Activated CD8-positive, alpha-beta T cell treated with anti-CD3 and anti-CD28 coated beads for 36 hours (primary cell): Measurements from ENCODE around the gene ECPAS. TPM values are rescaled to one million over a fixed set of nuclear protein-coding genes. Genes with fewer than 3 reads are reported as not detected.
A peak's percentile ranks its signal among the peaks of the same experiment; 100 is the strongest.

Source experiments
- ATAC-seq: fragments of 200-7000 bp; cut with Tn5 transposase; one replicate; pipeline ENCODE4 v1.10.0; 2021; ENCODE audit warnings: mild to moderate bottlenecking, moderate library complexity
- CTCF ChIA-PET: fragments of 350-600 bp; sonication (Branson Sonifier 250); formaldehyde crosslinking; loops from one replicate; lab custom pipeline; 2021; ENCODE audit warnings: antibody characterized with exemption; lab: Charles Lee
- POLR2A ChIA-PET: fragments of 350-600 bp; sonication (Branson Sonifier 250); formaldehyde crosslinking; loops from one replicate; lab custom pipeline; 2021; ENCODE audit warnings: antibody characterized with exemption; lab: Charles Lee
- DNase-seq: peaks from one replicate; pipeline ENCODE4 v3.0.0-alpha.2; 2020
- H3K27ac Mint-ChIP-seq: one replicate; pipeline ENCODE4 v1.8.0; 2021; ENCODE audit warnings: mild to moderate bottlenecking, mixed read lengths
- H3K27me3 Mint-ChIP-seq: one replicate; pipeline ENCODE4 v1.8.0; 2021; ENCODE audit warnings: mixed read lengths
- H3K36me3 Mint-ChIP-seq: one replicate; pipeline ENCODE4 v1.8.0; 2021; ENCODE audit warnings: low read depth, mixed read lengths
- H3K4me1 Mint-ChIP-seq: one replicate; pipeline ENCODE4 v1.8.0; 2021; ENCODE audit warnings: low read depth, mixed read lengths
- H3K4me3 Mint-ChIP-seq: one replicate; pipeline ENCODE4 v1.8.0; 2021; ENCODE audit warnings: mild to moderate bottlenecking, moderate library complexity, mixed read lengths
- H3K9me3 Mint-ChIP-seq: one replicate; pipeline ENCODE4 v1.8.0; 2021; ENCODE audit warnings: mixed read lengths
- intact Hi-C: fragments of 100-400 bp; cut with micrococcal nuclease; formaldehyde crosslinking; loops from one replicate; pipeline ENCODE4 v1.10.0; 2022
- total RNA-seq, 2 experiments: library from RNA; stranded (reverse); gene quantifications; one replicate each; pipeline ENCODE4 v1.2.3, GENCODE V29; 2021
- TF ChIP-seq, protein P1 (sequence below): fragments of 200-600 bp; IDR thresholded peaks from one replicate; pipeline ENCODE4 v1.8.0; 2022; ENCODE audit warnings: antibody characterized with exemption, mild to moderate bottlenecking

ECPAS gene, protein sequence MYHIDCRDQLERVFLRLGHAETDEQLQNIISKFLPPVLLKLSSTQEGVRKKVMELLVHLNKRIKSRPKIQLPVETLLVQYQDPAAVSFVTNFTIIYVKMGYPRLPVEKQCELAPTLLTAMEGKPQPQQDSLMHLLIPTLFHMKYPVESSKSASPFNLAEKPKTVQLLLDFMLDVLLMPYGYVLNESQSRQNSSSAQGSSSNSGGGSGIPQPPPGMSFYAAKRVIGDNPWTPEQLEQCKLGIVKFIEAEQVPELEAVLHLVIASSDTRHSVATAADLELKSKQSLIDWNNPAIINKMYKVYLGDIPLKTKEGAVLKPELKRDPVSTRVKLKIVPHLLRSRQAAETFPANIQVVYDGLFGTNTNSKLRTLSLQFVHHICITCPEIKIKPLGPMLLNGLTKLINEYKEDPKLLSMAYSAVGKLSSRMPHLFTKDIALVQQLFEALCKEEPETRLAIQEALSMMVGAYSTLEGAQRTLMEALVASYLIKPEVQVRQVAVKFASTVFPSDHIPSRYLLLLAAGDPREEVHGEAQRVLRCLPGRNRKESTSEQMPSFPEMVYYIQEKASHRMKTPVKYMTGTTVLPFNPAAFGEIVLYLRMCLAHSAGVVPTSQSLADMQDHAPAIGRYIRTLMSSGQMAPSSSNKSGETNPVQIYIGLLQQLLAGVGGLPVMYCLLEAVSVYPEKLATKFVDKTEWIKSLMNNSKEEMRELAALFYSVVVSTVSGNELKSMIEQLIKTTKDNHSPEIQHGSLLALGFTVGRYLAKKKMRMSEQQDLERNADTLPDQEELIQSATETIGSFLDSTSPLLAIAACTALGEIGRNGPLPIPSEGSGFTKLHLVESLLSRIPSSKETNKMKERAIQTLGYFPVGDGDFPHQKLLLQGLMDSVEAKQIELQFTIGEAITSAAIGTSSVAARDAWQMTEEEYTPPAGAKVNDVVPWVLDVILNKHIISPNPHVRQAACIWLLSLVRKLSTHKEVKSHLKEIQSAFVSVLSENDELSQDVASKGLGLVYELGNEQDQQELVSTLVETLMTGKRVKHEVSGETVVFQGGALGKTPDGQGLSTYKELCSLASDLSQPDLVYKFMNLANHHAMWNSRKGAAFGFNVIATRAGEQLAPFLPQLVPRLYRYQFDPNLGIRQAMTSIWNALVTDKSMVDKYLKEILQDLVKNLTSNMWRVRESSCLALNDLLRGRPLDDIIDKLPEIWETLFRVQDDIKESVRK (N-terminal part only)
- 10 to 100 TPM; 71.6 to 79.6 TPM for total RNA-seq

DNA sequence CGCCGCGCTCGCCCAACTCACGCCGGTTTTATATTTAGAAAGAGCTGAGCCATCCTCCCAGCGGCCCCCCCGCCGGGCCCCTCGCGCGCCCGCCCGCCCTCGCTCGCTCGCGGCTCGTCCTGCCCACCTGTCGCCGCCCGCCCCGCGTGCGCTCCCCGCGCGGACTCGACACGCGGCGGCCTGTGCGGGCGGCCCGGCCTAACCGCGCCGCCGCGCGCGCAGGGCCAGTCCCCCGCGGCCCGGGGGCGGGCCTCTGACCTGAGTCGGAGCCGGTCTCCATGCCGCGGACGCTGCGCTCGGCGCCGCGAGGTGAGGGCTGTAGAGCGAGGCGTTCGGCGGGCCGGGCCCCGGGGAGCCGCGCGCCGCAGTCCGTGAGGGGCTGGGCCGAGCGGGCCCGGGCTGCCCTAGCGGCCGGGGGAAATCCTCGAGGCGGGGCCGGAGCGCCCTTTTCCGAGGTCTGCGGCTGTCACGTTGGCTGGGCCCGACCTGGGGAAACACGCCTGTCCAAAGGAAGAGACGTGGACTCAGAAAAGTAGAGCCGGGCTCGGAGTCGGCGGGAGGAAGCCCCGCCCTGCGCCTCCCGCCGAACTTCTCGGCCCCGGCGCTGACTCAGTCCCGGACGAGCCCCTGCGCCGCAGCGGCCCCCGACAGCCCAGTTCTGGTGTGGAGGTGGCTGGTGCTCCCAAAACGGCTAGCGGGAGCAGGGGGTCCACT is at the start of gene ECPAS:
TSS of gene ECPAS (minus strand) at position 526 of the 714 bp plus-strand sequence. CDS start 11,465 bp downstream, outside the sequence.
- ChIA-PET POLR2A (interaction anchor here (1.0 to 1.5 kb wide), 3 partner anchors 59 to 454 kb away, joined by 3 to 5 read pairs (median 3); no protein-coding TSS in a partner anchor), CTCF (interaction anchor here (1.1 kb wide), 1 partner anchor 137 kb away, joined by 4 read pairs; no protein-coding TSS in a partner anchor)

DNA sequence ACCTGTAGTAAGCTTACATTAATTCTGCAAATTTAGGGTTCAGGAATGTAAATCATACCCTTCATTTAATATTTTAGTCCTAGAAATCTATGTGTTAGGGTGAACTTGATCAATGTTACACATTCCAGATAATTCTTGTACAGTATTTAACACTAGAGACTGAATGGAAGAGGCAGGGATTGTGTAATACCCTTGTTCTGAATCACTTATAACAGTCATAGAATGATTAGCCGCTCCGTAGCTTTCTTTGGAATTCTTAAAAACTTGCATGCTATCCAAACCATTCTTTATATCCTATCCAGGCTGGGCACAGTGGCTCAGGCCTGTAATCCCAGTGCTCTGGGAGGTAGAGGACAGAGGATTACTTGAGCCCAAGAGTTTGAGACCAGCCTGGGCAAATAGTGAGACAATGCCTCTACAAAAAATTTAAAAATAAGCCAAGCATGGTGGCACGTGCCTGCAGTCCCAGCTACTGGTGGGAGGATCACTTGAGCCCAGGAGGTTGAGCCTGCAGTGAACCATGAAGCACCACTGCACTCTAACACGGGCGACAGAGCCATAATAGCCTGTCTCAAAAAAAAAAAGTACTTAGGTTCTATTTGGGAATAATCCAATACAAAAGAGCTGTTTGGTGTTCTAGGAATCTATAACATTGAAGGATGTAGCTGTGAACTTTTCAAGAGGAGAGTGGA is 49.1 kb upstream of the ECPAS start:
- Mint-ChIP-seq H3K9me3 (peaks cover 15% of the 10 kb centered on the region), H3K27ac (no peak overlapping the region), H3K36me3 (peaks cover 46% of the 10 kb centered on the region), H3K4me3 (no peak overlapping the region), H3K4me1 (no peaks in the 10 kb centered on the region), H3K27me3 (no peaks in the 10 kb centered on the region)
- intact Hi-C loops, result no loop called here
- POLR2A ChIA-PET, result interaction anchor here (0.7 kb wide), 1 partner anchor 444 kb away, joined by 3 read pairs; no protein-coding TSS in a partner anchor
- CTCF ChIA-PET, result no interaction called here
- DNase-seq (no peak), ATAC-seq (no peak)
- TF ChIP-seq, protein P1, sequence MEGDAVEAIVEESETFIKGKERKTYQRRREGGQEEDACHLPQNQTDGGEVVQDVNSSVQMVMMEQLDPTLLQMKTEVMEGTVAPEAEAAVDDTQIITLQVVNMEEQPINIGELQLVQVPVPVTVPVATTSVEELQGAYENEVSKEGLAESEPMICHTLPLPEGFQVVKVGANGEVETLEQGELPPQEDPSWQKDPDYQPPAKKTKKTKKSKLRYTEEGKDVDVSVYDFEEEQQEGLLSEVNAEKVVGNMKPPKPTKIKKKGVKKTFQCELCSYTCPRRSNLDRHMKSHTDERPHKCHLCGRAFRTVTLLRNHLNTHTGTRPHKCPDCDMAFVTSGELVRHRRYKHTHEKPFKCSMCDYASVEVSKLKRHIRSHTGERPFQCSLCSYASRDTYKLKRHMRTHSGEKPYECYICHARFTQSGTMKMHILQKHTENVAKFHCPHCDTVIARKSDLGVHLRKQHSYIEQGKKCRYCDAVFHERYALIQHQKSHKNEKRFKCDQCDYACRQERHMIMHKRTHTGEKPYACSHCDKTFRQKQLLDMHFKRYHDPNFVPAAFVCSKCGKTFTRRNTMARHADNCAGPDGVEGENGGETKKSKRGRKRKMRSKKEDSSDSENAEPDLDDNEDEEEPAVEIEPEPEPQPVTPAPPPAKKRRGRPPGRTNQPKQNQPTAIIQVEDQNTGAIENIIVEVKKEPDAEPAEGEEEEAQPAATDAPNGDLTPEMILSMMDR, result no peak

More for the DNA sequence above, at the start of gene ECPAS:
- Mint-ChIP-seq H3K4me1 (peaks cover 28% of the 10 kb centered on the region), H3K27me3 (no peaks in the 10 kb centered on the region), H3K27ac (peak within 1 kb of the TSS; percentile 71), H3K4me3 (peak within 1 kb of the TSS; percentile 70), H3K9me3 (no peaks in the 10 kb centered on the region), H3K36me3 (peaks cover 15% of the 10 kb centered on the region)
- intact Hi-C loops, result no loop called here
- DNase-seq (peak; percentile 79), ATAC-seq (peak; percentile 79)
- TF ChIP-seq, protein P1, result no peak

DNA sequence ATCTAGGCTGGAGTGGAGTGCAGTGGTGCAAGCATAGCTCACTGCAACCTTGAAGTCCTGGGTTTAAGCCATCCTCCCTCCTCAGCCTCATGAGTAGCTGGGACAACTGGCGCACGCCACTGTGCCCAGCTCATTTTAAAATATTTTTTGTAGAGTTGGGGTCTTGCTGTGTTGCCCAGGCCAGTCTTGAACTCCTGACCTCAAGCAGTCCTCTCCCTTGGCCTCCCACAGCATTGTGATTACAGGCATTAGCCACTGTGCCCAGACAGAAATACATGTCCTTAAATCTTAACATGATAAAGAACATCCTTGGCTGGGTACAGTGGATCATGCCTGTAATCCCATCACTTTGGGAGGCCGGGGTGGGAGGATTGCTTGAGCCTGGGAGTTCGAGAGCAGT is 47.5 kb upstream of the ECPAS start:
- Mint-ChIP-seq H3K9me3 (peaks cover 13% of the 10 kb centered on the region), H3K36me3 (peaks cover 37% of the 10 kb centered on the region), H3K4me1 (peaks cover 2% of the 10 kb centered on the region), H3K27ac (no peak overlapping the region), H3K27me3 (no peaks in the 10 kb centered on the region), H3K4me3 (no peak overlapping the region)
- ChIA-PET POLR2A (interaction anchor here (0.7 kb wide), 1 partner anchor 546 kb away, joined by 3 read pairs; no protein-coding TSS in a partner anchor), CTCF (no interaction called here)
- TF ChIP-seq, protein P1, result no peak
- ATAC-seq (no peak), DNase-seq (no peak)
- intact Hi-C loops, result no loop called here

DNA sequence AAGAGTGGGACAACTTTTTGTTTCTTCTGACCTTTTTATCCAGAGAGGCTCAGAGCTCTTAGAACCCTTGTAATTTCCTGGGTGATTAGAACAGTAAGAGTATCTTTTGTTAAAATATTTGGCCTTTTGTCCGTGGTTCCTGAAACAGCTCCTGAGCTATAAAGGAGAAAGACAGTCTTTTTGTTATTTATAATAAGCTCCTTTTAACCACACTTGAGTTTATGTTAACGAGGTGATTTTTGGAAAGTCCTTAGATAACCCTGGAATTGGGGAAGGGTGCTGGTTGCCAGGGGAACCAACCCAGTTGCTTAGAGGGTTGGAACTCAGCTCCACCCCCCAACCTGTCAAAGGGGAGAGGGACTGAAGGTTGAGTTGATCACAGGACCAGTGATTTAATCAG is 45.6 kb upstream of the ECPAS start:
- POLR2A ChIA-PET, result interaction anchor here (1.0 kb wide), 1 partner anchor 64 kb away, joined by 3 read pairs; no protein-coding TSS in a partner anchor
- Mint-ChIP-seq H3K9me3 (peaks cover 11% of the 10 kb centered on the region), H3K36me3 (peaks cover 28% of the 10 kb centered on the region), H3K4me3 (no peak overlapping the region), H3K27ac (no peak overlapping the region), H3K27me3 (no peaks in the 10 kb centered on the region), H3K4me1 (peaks cover 14% of the 10 kb centered on the region)
- no peak for DNase-seq
- TF ChIP-seq, protein P1, result no peak
- CTCF ChIA-PET, result no interaction called here
- ATAC-seq, result no peak
- intact Hi-C loops, result no loop called here
